ENCODE data around the gene RNF10. TPM values are rescaled to one million over a fixed set of nuclear protein-coding genes. Genes with fewer than 3 reads are reported as not detected.

RNF10 gene
- total and polyA plus RNA-seq, 10 of the 15 experiments (the other 5 are each of a cell fraction or from before 2014, with no cell fraction given) = 48.2 to 127 (median 64.5) TPM

- TF ChIP-seq, protein P1, sequence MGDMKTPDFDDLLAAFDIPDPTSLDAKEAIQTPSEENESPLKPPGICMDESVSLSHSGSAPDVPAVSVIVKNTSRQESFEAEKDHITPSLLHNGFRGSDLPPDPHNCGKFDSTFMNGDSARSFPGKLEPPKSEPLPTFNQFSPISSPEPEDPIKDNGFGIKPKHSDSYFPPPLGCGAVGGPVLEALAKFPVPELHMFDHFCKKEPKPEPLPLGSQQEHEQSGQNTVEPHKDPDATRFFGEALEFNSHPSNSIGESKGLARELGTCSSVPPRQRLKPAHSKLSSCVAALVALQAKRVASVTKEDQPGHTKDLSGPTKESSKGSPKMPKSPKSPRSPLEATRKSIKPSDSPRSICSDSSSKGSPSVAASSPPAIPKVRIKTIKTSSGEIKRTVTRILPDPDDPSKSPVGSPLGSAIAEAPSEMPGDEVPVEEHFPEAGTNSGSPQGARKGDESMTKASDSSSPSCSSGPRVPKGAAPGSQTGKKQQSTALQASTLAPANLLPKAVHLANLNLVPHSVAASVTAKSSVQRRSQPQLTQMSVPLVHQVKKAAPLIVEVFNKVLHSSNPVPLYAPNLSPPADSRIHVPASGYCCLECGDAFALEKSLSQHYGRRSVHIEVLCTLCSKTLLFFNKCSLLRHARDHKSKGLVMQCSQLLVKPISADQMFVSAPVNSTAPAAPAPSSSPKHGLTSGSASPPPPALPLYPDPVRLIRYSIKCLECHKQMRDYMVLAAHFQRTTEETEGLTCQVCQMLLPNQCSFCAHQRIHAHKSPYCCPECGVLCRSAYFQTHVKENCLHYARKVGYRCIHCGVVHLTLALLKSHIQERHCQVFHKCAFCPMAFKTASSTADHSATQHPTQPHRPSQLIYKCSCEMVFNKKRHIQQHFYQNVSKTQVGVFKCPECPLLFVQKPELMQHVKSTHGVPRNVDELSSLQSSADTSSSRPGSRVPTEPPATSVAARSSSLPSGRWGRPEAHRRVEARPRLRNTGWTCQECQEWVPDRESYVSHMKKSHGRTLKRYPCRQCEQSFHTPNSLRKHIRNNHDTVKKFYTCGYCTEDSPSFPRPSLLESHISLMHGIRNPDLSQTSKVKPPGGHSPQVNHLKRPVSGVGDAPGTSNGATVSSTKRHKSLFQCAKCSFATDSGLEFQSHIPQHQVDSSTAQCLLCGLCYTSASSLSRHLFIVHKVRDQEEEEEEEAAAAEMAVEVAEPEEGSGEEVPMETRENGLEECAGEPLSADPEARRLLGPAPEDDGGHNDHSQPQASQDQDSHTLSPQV (IDR thresholded peaks at IDR 0.05) = no peak
- TF ChIP-seq CBX3 (IDR thresholded peaks at IDR 0.05; ENCODE audit: borderline replicate concordance, low read depth) (no peak), GATAD2B (conservative IDR thresholded peaks at IDR 0.05; ENCODE audit: low read depth) (no peak; the same call in 1 of the 2 replicates)
- TF ChIP-seq, protein P2, sequence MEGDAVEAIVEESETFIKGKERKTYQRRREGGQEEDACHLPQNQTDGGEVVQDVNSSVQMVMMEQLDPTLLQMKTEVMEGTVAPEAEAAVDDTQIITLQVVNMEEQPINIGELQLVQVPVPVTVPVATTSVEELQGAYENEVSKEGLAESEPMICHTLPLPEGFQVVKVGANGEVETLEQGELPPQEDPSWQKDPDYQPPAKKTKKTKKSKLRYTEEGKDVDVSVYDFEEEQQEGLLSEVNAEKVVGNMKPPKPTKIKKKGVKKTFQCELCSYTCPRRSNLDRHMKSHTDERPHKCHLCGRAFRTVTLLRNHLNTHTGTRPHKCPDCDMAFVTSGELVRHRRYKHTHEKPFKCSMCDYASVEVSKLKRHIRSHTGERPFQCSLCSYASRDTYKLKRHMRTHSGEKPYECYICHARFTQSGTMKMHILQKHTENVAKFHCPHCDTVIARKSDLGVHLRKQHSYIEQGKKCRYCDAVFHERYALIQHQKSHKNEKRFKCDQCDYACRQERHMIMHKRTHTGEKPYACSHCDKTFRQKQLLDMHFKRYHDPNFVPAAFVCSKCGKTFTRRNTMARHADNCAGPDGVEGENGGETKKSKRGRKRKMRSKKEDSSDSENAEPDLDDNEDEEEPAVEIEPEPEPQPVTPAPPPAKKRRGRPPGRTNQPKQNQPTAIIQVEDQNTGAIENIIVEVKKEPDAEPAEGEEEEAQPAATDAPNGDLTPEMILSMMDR (IDR thresholded peaks at IDR 0.05 in 2 of 3, conservative IDR thresholded peaks at IDR 0.05 in 1 of 3; ENCODE audit: control insufficient read depth in 2 of 3, extremely low read depth in 1 of 3, insufficient read depth in 1 of 3, low read depth in 3 of 3, low read length in 3 of 3) = peak; percentile 84 to 94 (median 89)
Observed at GRCh38 chr12:120583478-120584030, 49.4 kb downstream of the RNF10 start (continued).

Data from GM12878 (cell line).